Loucy (cell line): ENCODE results near the gene EPHA8.

ENCODE experiments used
- H2AFZ ChIP-seq: fragments of 200-600 bp; sonication (generic); 2 replicates; pipeline ENCODE4 v1.6.0; 2016; ENCODE audit warnings: antibody characterized with exemption, mild to moderate bottlenecking, low read length, moderate library complexity
- H3F3A ChIP-seq: fragments of 200-600 bp; 2 replicates; pipeline ENCODE4 v1.6.0; 2016; ENCODE audit warnings: antibody characterized with exemption, low read depth, mild to moderate bottlenecking
- H3K27me3 ChIP-seq: fragments of 200-600 bp; sonication (generic); 2 replicates; pipeline ENCODE4 v1.6.1; 2014; ENCODE audit warnings: low read length, mild to moderate bottlenecking; ENCODE audit not compliant: insufficient read depth, poor library complexity, severe bottlenecking
- H3K36me3 ChIP-seq: fragments of 200-600 bp; sonication (generic); 2 replicates; pipeline ENCODE4 v1.6.1; 2016; ENCODE audit warnings: low read length; ENCODE audit not compliant: insufficient read depth
- H3K4me1 ChIP-seq: fragments of 200-600 bp; sonication (generic); 2 replicates; pipeline ENCODE4 v1.5.1; 2014; ENCODE audit warnings: low read length, mild to moderate bottlenecking; ENCODE audit not compliant: insufficient read depth, poor library complexity, severe bottlenecking
- H3K4me2 ChIP-seq: fragments of 200-600 bp; sonication (generic); 2 replicates; pipeline ENCODE4 v1.6.0; 2014; ENCODE audit warnings: antibody characterized with exemption, low read length, low read depth, mild to moderate bottlenecking; ENCODE audit not compliant: poor library complexity, severe bottlenecking
- H3K4me3 ChIP-seq: fragments of 200-600 bp; sonication (generic); 2 replicates; pipeline ENCODE4 v1.5.1; 2014; ENCODE audit warnings: low read length, mild to moderate bottlenecking, mixed read lengths; ENCODE audit not compliant: poor library complexity, severe bottlenecking
- H3K79me2 ChIP-seq: fragments of 200-600 bp; sonication (generic); 2 replicates; pipeline ENCODE4 v1.6.1; 2014; ENCODE audit warnings: low read length; ENCODE audit not compliant: insufficient read depth
- H3K9ac ChIP-seq: fragments of 200-600 bp; sonication (generic); 2 replicates; pipeline ENCODE4 v1.6.0; 2014; ENCODE audit warnings: mild to moderate bottlenecking, low read depth, low read length, moderate library complexity; ENCODE audit not compliant: poor library complexity, severe bottlenecking
- H3K9me2 ChIP-seq: fragments of 200-600 bp; sonication (generic); replicated peaks from 2 replicates; pipeline ENCODE4 v1.6.1; 2016; ENCODE audit warnings: low read depth, low read length, mixed read lengths
- H3K9me3 ChIP-seq: fragments of 200-600 bp; sonication (generic); 2 replicates; pipeline ENCODE4 v1.6.1; 2014; ENCODE audit warnings: mild to moderate bottlenecking, antibody characterized with exemption, low read length, low read depth; ENCODE audit not compliant: insufficient read depth
- H4K20me1 ChIP-seq: fragments of 200-600 bp; sonication (generic); 2 replicates; pipeline ENCODE4 v1.6.0; 2014; ENCODE audit warnings: antibody characterized with exemption, low read length, mild to moderate bottlenecking; ENCODE audit not compliant: insufficient read depth, poor library complexity, severe bottlenecking
- EZH2phosphoT487 ChIP-seq: fragments of 200-600 bp; IDR thresholded peaks from 2 replicates; pipeline ENCODE4 v1.6.1; 2018; ENCODE audit warnings: antibody characterized with exemption, mild to moderate bottlenecking, moderate library complexity, borderline replicate concordance
- TF ChIP-seq, protein P1 (sequence below): fragments of 200-600 bp; sonication (generic); conservative IDR thresholded peaks from 2 replicates; pipeline ENCODE4 v1.5.1; 2014; ENCODE audit warnings: mild to moderate bottlenecking, antibody characterized with exemption, low read length

EPHA8 gene

DNA sequence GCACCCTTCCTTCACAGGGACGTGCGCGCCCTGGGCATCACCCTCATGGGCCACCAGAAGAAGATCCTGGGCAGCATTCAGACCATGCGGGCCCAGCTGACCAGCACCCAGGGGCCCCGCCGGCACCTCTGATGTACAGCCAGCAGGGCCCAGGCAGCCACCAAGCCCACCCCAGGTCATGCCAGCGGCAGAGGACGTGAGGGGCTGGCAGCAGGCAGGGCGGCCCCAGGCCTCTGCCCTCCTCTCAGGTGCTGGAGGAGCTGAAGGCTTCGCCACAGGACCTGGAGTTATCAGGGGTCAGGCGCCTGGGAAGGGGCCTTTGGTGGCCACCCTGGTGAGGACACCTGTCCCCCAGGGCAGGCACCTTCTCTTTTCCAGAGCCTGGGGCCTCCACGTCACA, 38.3 kb downstream of the EPHA8 start:
- no peak overlapping the region for H3K4me3 ChIP-seq
- H2AFZ ChIP-seq, result no peak overlapping the region
- H3K4me1 ChIP-seq, result no peaks in the 10 kb centered on the region
- H3K9me2 ChIP-seq, result no peaks in the 10 kb centered on the region
- no peaks in the 10 kb centered on the region for H3K9me3 ChIP-seq
- no peak overlapping the region for H3K9ac ChIP-seq
- H3K79me2 ChIP-seq, result no peaks in the 10 kb centered on the region
- no peaks in the 10 kb centered on the region for H4K20me1 ChIP-seq
- no peak overlapping the region for H3K4me2 ChIP-seq
- H3F3A ChIP-seq, result no peaks in the 10 kb centered on the region
- H3K36me3 ChIP-seq, result no peaks in the 10 kb centered on the region
- no peaks in the 10 kb centered on the region for H3K27me3 ChIP-seq
- TF ChIP-seq, protein P1, sequence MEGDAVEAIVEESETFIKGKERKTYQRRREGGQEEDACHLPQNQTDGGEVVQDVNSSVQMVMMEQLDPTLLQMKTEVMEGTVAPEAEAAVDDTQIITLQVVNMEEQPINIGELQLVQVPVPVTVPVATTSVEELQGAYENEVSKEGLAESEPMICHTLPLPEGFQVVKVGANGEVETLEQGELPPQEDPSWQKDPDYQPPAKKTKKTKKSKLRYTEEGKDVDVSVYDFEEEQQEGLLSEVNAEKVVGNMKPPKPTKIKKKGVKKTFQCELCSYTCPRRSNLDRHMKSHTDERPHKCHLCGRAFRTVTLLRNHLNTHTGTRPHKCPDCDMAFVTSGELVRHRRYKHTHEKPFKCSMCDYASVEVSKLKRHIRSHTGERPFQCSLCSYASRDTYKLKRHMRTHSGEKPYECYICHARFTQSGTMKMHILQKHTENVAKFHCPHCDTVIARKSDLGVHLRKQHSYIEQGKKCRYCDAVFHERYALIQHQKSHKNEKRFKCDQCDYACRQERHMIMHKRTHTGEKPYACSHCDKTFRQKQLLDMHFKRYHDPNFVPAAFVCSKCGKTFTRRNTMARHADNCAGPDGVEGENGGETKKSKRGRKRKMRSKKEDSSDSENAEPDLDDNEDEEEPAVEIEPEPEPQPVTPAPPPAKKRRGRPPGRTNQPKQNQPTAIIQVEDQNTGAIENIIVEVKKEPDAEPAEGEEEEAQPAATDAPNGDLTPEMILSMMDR, result no peak
- no peak for TF ChIP-seq EZH2phosphoT487

GRCh38 chr1:22602060-22602740, 38.9 kb downstream of the EPHA8 start:
- no peaks in the 10 kb centered on the region for H3K9me2 ChIP-seq
- H3K27me3 ChIP-seq, result no peaks in the 10 kb centered on the region
- TF ChIP-seq, protein P1, result no peak
- no peak for TF ChIP-seq EZH2phosphoT487

DNA sequence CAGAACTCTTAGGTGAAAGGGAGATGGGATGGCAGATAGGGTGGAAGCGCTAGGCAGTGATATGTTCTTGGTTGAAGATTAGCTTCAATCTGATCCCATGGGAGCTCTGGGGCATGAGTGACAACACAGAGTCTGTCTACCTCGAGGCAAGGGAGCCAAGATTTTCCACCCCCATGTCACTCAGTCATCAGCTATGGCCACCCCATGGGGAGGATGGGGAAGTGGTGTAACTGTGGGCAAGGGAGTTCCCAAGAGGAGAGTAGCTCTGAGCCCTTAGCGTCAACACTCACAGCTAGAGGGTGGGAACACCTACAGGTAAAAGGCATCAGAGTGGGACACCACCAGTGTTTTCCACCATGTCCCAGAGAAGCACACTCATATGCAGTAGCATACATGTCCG, 42.9 kb downstream of the EPHA8 start:
- H2AFZ ChIP-seq, result no peak overlapping the region
- no peaks in the 10 kb centered on the region for H3K9me3 ChIP-seq
- no peak overlapping the region for H3K9ac ChIP-seq
- H3K4me1 ChIP-seq, result no peaks in the 10 kb centered on the region
- H3K27me3 ChIP-seq, result no peaks in the 10 kb centered on the region
- no peaks in the 10 kb centered on the region for H4K20me1 ChIP-seq
- no peak overlapping the region for H3K4me3 ChIP-seq
- TF ChIP-seq, protein P1, result no peak
- TF ChIP-seq EZH2phosphoT487, result no peak
- H3K9me2 ChIP-seq, result no peaks in the 10 kb centered on the region
- H3K36me3 ChIP-seq, result no peaks in the 10 kb centered on the region
- no peaks in the 10 kb centered on the region for H3K79me2 ChIP-seq
- no peak overlapping the region for H3K4me2 ChIP-seq
- no peaks in the 10 kb centered on the region for H3F3A ChIP-seq

More at GRCh38 chr1:22602060-22602740, 38.9 kb downstream of the EPHA8 start:
- Histone ChIP-seq H3K79me2 (no peaks in the 10 kb centered on the region), H3K4me1 (no peaks in the 10 kb centered on the region), H3F3A (no peaks in the 10 kb centered on the region), H3K9me3 (no peaks in the 10 kb centered on the region), H3K4me2 (no peak overlapping the region), H3K36me3 (no peaks in the 10 kb centered on the region), H3K4me3 (no peak overlapping the region), H4K20me1 (no peaks in the 10 kb centered on the region), H2AFZ (no peak overlapping the region), H3K9ac (no peak overlapping the region)
